ENCODE results near the gene DGCR2. TPM values are rescaled to one million over a fixed set of nuclear protein-coding genes. Genes with fewer than 3 reads are reported as not detected.

DGCR2 gene
- total and polyA plus RNA-seq, 2 of the 8 experiments (the other 6 are each of a cell fraction or from before 2014, with no cell fraction given) = 42.3 to 62.2 TPM

DNA sequence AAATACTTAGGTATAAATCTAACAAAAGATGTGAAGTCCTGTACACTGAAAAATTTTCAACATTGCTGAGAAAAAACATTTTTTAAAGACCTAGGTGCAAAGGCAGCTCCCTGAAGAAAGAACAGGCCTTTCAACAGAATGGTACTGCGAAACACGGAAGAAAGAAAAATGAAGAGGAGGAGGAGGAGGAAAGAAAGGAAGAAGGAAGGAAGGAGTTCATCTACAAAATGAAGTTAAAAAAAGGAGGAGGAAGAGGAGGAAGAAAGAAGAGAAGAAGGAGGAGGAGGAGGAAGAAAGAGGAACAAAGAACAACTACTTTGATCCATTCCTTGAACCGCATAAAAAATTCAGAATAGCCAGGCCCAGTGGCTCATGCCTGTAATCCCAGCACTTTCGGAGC is 29.5 kb downstream of the DGCR2 start:
- no peak overlapping the region for H2BK20ac ChIP-seq (ENCODE audit: low read length)
- H2BK120ac ChIP-seq (replicated peaks; ENCODE audit: low read depth, low read length) = no peak overlapping the region
- H3K9ac ChIP-seq (replicated peaks in 1 of 4; ENCODE audit: extremely low read depth in 1 of 4, low read depth in 3 of 4, low read length in 3 of 4) = no peak overlapping the region
- no peak overlapping the region for H2BK12ac ChIP-seq (ENCODE audit: low read depth, low read length)
- H2BK15ac ChIP-seq (ENCODE audit: low read length) = no peak overlapping the region
- H4K91ac ChIP-seq (replicated peaks; ENCODE audit: insufficient read length, low read length) = no peak overlapping the region
- H4K5ac ChIP-seq (ENCODE audit: insufficient read length, low read depth, low read length) = no peak overlapping the region
- H2BK5ac ChIP-seq (ENCODE audit: low read depth, low read length) = no peak overlapping the region
- H2AK5ac ChIP-seq (ENCODE audit: low read depth, low read length) = no peak overlapping the region
- no peak overlapping the region for H3K14ac ChIP-seq (ENCODE audit: insufficient read length)
- no peak overlapping the region for H3K27ac ChIP-seq (ENCODE audit: low read depth, low read length)
- no peak overlapping the region for H4K8ac ChIP-seq (ENCODE audit: extremely low read depth, insufficient read depth, low read length)
- H3K4me1 ChIP-seq (replicated peaks in 1 of 4; ENCODE audit: control insufficient read depth in 3 of 4, insufficient read depth in 4 of 4, low read length in 3 of 4) = no peaks in the 10 kb centered on the region
- H4K20me1 ChIP-seq (replicated peaks in 1 of 2; ENCODE audit: control insufficient read depth in 1 of 2, insufficient read depth in 2 of 2, low read length in 2 of 2) = peaks cover 0 to 7% of the 10 kb centered on the region in 2 experiments
- H3K27me3 ChIP-seq (replicated peaks in 1 of 4; ENCODE audit: control insufficient read depth in 3 of 4, extremely low read depth in 1 of 4, insufficient read depth in 3 of 4, low read length in 3 of 4) = no peaks in the 10 kb centered on the region
- peaks cover 0 to 6% (median 1%) of the 10 kb centered on the region in 4 experiments; a peak in 2 of 8 replicates for H3K36me3 ChIP-seq (ENCODE audit: control insufficient read depth in 2 of 4, insufficient read depth in 4 of 4, low read length in 3 of 4)
- ChIA-PET POLR2A (ENCODE audit: partially characterized antibody) (no interaction called here), CTCF (ENCODE audit: partially characterized antibody) (interaction anchor here (1.4 kb wide), 1 partner anchor 16 kb away, joined by 4 read pairs; no protein-coding TSS in a partner anchor)
- no peak overlapping the region for H3K18ac ChIP-seq (ENCODE audit: extremely low read depth, low read length)
- WGBS, 2 experiments (ENCODE audit: extremely low coverage in 1 of 2, insufficient coverage in 1 of 2, insufficient read length in 1 of 2, insufficient replicate concordance in 2 of 2, low coverage in 1 of 2, low lambda C conversion rate in 2 of 2, missing lambda C conversion rate in 1 of 2) = 100% methylated on average over 4 of the region's 4 CpGs; no CpG with 5 or more reads in 1 of the 2 experiments
- no peaks in the 10 kb centered on the region for H3K9me3 ChIP-seq (ENCODE audit: insufficient read depth in 2 of 2, low read depth in 1 of 2, low read length in 1 of 2)
- no peak overlapping the region for H3K56ac ChIP-seq (replicated peaks; ENCODE audit: insufficient read length, low read depth, low read length)
- no peak overlapping the region for H2AFZ ChIP-seq (ENCODE audit: low read length)
- no peak for DNase-seq (ENCODE audit: low read depth in 1 of 2, low spot score in 2 of 2)
- TF ChIP-seq MAFK (IDR thresholded peaks at IDR 0.05; ENCODE audit: low read depth, low read length) (no peak), PHF8 (conservative IDR thresholded peaks at IDR 0.05; ENCODE audit: low read depth, low read length) (no peak)
- TF ChIP-seq, protein P1, sequence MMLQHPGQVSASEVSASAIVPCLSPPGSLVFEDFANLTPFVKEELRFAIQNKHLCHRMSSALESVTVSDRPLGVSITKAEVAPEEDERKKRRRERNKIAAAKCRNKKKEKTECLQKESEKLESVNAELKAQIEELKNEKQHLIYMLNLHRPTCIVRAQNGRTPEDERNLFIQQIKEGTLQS (IDR thresholded peaks at IDR 0.05; ENCODE audit: insufficient read depth, low read depth, low read length) = no peak
- H3K4me2 ChIP-seq (ENCODE audit: insufficient read depth in 1 of 2, low read depth in 2 of 2, low read length in 2 of 2) = no peak overlapping the region
- H3K4ac ChIP-seq (replicated peaks; ENCODE audit: insufficient read length, low read depth, low read length) = no peak overlapping the region
- H3K23ac ChIP-seq (ENCODE audit: insufficient read length) = no peak overlapping the region
- no peaks in the 10 kb centered on the region for H3K23me2 ChIP-seq (ENCODE audit: low read depth, low read length)
- H3K79me2 ChIP-seq (ENCODE audit: control insufficient read depth in 1 of 2, insufficient read depth in 2 of 2, low read length in 2 of 2) = peaks cover 0 to 22% of the 10 kb centered on the region in 2 experiments; a peak in 3 of 4 replicates
- no peak for FAIRE-seq
- no peak overlapping the region for H3K4me3 ChIP-seq (ENCODE audit: extremely low read depth in 1 of 4, insufficient read depth in 2 of 4, low read depth in 3 of 4, low read length in 4 of 4)
- peaks cover 4% of the 10 kb centered on the region for H3K79me1 ChIP-seq (ENCODE audit: low read depth, low read length)

Measured in H1 (cell line).